DMS53 treated with DMSO at 0.1 percent for 48 hours (cell line): ENCODE measurements around the gene DOC2B.

Source experiments
- DNase-seq: peaks from one replicate; lab custom pipeline; 2025; ENCODE audit not compliant: unreplicated experiment; lab: John Stamatoyannopoulos, UW

The DOC2B gene

DNA sequence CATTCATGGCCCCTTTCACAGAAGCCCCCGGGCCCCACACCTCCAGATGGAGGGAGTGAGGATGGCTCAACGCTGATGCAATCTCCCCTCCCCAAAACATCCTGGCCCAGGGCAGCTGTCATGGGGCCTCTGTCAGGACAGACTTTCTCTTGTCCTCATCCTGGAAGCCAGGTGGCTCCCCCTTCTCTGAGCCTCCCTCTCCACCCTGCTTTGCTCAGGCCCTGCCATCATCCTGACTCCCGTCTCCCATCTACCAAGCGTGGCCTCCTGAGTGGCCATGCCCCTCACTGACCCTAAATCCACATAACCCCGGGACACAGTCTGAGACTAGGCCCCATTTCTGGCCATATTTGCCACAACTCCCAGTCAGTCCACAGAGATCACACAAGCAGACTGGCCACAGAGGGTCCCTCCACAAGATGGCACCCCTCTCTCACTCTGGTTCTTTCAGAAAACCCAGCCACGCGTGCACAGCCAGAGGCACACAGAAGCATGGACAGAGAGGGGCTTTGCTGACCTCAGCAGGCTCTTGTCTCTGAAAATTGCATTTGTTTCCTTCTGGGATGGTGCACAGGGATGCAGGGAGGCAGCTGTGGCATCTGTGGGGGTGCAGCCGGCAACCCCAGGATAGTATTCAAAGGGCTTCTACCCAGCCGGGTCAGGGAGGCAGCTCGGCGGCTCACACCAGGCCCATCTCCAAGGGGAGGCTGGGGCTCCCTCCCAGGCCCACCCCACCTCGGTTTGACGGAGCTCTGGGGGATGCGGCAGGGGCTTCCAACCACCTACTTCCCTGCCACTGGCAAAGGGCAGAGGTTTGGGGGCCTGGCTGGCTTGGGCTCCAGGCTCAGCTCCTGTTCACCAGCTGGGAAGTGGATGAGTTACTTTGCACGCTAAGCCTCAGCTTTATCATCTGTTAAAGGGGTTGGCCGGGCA is 16.9 kb downstream of the DOC2B start:
- DNase-seq = no peak

- DNase-seq = no peak
Measured at GRCh38 chr17:163514-164098, 17.8 kb downstream of the DOC2B start.

DNA sequence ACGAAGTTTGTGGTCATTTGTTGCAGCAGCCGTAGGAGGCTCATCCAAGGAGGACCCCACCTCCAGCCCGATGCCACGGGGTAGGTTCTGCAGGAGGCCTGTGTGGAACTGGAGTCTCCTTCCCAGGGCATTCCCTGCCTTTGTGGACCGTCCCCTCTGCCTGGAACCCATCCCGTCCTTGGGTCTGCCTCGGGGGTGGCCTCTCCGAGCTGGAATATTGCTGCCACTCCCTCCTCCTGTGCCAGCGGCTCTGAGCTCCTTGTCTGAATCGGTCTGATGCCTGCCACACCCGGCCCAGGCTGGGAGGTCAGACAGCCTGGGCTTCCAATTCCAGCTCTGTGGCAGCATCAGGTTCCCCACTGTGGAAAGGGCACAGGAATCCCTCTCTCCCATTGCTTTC is 18.8 kb downstream of the DOC2B start:
- no peak for DNase-seq

DNA sequence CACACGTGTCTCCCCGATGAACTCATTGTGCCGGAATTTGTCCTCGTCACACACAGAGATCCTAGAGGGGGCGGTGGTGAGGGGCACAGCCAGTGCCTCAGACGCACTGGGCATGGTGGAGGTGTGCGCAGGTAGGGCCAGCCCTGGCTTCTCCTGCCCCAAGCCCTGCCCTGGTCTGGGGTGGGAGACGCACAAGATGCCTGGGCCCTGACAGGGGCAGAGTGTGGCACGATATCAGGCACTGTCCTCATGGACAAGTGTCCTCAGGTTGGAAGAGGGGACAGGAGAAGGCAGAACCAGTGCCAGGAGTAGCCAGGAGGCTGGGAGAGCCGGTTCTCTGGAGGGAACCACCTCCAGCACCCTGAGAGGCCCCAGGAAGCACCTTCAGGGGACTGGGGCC is 20.0 kb downstream of the DOC2B start:
- DNase-seq = no peak

GRCh38 chr17:160336-160735 is 21.1 kb downstream of the DOC2B start:
- no peak for DNase-seq

- DNase-seq = no peak
Measured at GRCh38 chr17:159609-160008, 21.8 kb downstream of the DOC2B start.

GRCh38 chr17:158379-158778 is 23.1 kb downstream of the DOC2B start:
- no peak for DNase-seq

DNA sequence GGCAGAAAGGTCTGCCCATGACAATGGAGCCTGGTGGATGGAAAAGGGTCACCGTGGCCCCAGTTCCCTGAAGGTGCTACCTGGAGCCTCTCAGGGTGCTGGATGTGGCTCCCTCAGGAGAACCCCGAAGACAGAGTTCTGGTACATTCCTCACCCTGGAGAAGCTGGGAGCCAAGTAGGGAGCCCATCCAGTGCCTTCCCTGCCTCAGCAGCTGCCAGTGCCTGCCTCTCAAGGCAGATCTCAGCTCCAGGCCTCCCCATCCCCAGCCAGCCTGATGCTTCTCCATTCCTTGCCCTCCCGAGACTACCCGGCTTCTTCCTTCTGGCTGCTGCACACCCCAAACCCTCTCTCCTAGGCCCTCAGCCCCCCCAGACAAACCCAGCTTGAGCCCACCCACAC is 23.5 kb downstream of the DOC2B start:
- DNase-seq = no peak

DNA sequence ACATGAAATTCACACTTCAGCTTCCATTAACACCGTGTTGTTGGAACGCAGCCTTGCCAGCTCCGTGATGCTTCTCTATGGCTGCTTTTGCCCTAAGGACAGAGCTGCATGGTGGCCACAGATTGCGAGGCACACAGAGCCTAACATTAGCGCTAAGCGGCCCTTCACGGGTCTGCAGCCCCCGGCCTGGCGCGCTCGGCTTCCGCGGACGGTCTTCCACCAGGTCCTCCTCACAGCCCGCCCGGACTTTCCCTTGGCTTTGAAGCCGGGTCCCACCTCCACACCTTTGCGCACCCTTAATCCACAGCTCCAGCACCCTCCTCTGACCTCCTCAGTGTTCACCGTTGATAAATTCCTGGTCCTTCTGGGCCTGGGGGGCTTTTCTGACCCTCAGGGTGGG is 24.5 kb downstream of the DOC2B start:
- no peak for DNase-seq

- no peak for DNase-seq
Measured at GRCh38 chr17:156094-156621, 25.3 kb downstream of the DOC2B start.

GRCh38 chr17:155576-155975 is 25.9 kb downstream of the DOC2B start:
- DNase-seq = no peak

DNA sequence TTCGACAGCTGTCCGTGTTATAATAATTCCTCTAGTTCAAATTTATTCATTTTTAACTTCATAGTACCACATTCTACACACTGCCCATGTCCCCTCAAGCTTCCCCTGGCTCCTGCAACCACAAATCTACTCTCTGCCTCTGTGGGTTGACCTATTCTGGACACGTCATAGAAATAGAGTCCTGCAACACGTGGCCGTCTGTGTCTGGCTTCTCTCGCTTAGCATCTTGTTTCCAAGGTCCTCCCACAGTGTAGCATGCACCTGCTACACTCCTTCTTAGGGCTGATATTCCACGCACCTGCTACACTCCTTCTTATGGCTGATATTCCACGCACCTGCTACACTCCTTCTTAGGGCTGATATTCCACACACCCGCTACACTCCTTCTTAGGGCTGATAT is 27.6 kb downstream of the DOC2B start:
- DNase-seq = no peak

DNA sequence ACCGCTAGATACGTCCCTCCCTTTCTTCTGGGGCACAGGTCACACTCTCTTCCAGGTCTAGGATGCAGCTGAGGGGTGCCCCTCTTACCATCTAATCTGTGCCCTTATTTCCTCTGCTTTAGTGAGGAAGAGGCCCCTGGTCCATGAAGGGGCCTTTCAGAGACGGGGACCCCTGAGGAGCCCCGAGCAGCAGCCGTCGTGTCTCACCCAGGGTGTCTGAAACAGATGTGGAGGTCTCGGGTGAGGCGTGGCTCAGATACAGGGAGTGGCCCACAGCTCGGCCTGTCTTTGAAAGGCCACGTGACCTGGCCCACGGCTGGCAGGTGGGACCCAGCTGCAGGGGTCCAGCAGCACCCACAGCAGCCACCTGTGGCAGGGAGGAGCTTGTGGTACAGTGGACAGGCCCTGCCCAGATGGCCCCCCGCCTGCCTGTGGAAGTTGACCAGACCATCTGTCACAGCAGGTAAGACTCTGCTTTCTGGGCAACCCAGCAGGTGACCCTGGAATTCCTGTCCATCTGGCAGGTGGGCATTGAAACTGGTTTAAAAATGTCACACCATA is 28.5 kb downstream of the DOC2B start:
- no peak for DNase-seq

- no peak for DNase-seq
Measured at GRCh38 chr17:151886-152859, 29.3 kb downstream of the DOC2B start.

DNA sequence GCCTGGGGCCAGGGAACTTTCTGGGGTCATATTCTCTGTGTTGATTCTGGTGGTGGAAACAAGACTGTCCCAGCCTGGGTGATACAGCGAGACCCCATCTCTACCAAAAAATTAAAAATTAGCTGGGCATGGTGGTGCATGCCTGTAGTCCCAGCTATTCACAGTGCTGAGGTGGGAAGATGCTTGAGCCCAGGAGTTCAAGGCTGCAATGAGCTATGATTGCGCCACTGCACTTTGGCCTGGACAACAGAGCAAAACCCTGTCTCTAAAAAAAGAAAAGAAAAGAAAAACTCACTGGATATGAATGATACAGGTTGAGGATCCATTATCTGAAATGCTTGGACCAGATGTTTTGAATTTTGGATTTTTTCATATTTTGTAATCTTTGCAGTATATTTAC is 30.4 kb downstream of the DOC2B start:
- no peak for DNase-seq

GRCh38 chr17:149897-150584 is 31.4 kb downstream of the DOC2B start:
- no peak for DNase-seq

DNA sequence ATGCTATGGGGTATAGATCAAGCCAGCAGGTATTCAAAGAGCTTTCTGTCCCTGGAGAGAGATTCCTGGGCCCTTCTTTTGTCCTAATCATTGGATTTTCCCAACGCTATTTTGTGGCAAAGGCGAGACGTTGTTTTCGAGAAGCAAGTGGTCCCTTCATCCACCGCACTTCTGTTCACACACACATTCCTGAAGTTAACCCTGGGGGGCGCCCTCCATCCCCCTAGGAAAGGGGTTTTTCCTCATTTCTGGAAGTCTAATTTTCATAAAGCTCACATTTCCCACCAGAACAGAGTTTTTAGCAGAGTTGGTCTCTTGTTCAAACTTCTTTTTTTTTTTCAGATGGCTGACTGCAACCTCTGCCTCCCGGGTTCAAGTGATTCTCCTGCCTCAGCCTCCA is 32.2 kb downstream of the DOC2B start:
- no peak for DNase-seq

- DNase-seq = no peak
Measured at GRCh38 chr17:148757-149156, 32.7 kb downstream of the DOC2B start.

DNA sequence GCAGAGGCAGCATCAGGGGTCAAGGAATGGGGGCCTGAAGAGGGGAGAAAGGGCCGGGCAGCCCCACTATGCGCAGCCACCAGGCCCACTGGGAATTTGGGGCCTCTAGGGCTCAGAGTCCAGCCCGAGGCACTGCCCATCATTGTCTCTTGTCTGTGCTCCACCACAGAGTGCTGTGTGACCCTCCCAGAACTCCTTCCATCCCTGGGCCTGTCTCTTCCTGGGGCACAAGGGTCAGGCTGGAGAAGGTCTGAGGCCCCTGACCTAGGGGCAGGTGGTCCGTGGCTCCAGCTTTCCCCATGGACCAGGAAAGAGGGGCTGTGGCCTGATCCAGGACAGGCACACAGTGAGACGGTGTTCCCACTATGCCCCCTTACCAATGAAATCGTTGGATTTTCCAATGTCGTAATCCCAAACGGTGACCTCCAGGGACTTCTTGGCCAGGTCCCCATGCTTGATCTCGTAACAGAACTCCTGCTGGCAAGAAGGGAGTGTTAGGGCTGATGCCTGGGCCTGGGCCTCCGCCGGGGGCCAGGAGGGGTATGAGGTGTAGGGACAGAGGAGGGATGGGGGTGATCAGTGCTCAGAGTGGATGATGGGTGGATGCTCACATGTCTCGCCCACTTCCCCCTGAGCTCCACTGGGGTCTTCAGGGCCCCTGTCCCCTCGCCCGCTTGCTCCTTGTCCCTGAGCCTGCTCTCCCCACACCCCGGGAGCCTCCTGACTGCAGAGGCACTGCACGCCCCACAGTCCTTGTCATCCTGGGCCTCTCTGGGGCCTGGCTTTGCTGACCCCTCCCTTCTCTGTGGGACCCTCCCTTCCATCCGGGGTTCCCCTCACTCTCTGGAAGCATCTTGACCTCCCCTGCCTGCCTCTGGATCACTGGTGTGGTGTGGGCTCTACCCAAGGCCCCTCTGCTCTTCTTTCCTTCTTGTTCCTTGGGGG is 33.4 kb downstream of the DOC2B start:
- no peak for DNase-seq
